Fibroblast of skin of back (primary cell): ENCODE results near the gene PCNA.

Source experiments
- DNase-seq: peaks from one replicate; pipeline ENCODE4 v3.0.0-alpha.2; 2013

PCNA gene

GRCh38 chr20:5065166-5065878 is 54.4 kb downstream of the PCNA start:
- peak; percentile 8 for DNase-seq
